ENCODE results near the gene HOXA6. TPM values are rescaled to one million over a fixed set of nuclear protein-coding genes. Genes with fewer than 3 reads are reported as not detected.

The HOXA6 gene
- total and polyA plus RNA-seq, 2 donors (not counting 3 experiments of a cell fraction or from before 2014, with no cell fraction given), result 10.0 to 20.7 TPM

DNA sequence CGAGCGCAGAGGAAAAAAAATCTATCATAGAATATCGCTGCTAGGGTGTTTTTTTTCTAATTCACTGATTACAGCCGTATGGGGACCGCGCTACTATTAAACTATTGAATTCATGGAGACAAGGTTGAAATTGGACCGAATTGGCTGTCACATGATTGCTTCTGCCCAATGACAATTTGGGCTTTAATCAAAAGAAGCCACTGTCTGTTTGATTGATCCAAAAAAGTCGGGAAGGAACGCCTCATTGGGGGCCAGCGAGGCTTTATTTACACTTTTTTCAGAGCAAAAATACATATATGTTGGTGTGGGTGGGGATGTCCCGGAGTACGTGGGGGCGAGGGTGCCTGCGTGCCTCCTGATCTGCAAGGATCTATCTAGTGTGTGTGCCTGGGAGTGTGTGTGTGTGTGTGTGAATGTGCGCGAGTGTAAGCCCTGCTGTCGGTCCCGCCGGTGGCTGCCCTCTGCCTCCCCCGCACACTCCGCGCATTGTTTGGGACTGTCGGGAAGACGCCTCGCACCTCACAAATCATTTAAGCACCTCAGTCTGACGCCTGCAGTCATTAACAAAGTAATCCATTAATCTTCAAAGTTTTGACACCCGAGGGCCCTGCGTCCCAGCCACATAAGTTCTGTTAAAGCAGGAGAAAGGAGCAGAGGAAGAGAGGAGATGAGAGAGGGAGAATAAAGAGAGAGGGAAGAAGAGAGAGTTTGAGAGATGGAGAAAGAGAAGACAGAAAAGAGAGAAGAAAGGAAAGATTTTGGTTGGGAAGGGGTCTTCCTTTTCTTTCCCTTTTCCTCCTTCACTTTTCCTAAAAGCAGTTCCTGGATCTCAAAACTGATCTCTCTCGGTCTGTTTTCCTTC, 44.8 kb downstream of the HOXA6 start, which contains the start of gene HOXA2:
TSS of gene HOXA2 (minus strand) at position 103 of the 862 bp plus-strand sequence. CDS start 183 bp downstream, outside the sequence.
- Histone ChIP-seq H3K4me2 (ENCODE audit: insufficient read depth, low read length) (peak within 1 kb of the TSS; percentile 74), H3K4me1 (ENCODE audit: control insufficient read depth, extremely low read depth, insufficient read depth, low read length) (peaks cover 90% of the 10 kb centered on the region), H4K20me1 (replicated peaks; ENCODE audit: control insufficient read depth, extremely low read depth, insufficient read depth, low read length) (no peaks in the 10 kb centered on the region), H3K36me3 (ENCODE audit: control insufficient read depth in 2 of 2, extremely low read depth in 1 of 2, insufficient read depth in 2 of 2, low read length in 2 of 2) (peaks cover 0 to 3% of the 10 kb centered on the region in 2 experiments), H3K27ac (ENCODE audit: insufficient read depth, low read depth, low read length) (peak within 1 kb of the TSS; percentile 93), H3K9me1 (replicated peaks; ENCODE audit: control insufficient read depth, extremely low read depth, insufficient read depth, low read length) (no peaks in the 10 kb centered on the region), H3K9ac (replicated peaks; ENCODE audit: extremely low read depth, insufficient read depth, low read length) (peak within 1 kb of the TSS; percentile 71), H3K9me3 (replicated peaks; ENCODE audit: control insufficient read depth, insufficient read depth, low read length) (no peaks in the 10 kb centered on the region), H2AFZ (ENCODE audit: low read depth, low read length) (peak within 1 kb of the TSS; percentile 6), H3K4me3 (replicated peaks in 1 of 3; ENCODE audit: insufficient read depth in 1 of 3, low read depth in 1 of 3, low read length in 3 of 3) (peak within 1 kb of the TSS; percentile 35 to 92 (median 45)), H3K79me2 (ENCODE audit: control insufficient read depth, insufficient read depth, low read length) (peaks cover 89% of the 10 kb centered on the region), H3K27me3 (ENCODE audit: control insufficient read depth in 2 of 2, insufficient read depth in 2 of 2, low read length in 2 of 2) (no peaks in the 10 kb centered on the region)
- CTCF ChIA-PET, result no interaction called here
- peak; percentile 66 for FAIRE-seq
- DNase-seq (ENCODE audit: low read depth, low spot score), result peak; percentile 86
- BruUV-seq (replicated peaks), result no TSS peak
- dilution Hi-C loops (cut with MboI; ENCODE audit: extremely low pct_ligation_motif_present, low sequenced_read_pairs), result no loop called here
- intact Hi-C loops (cut with micrococcal nuclease), result loop anchor here (2.0 to 5.0 kb wide), 2 partner anchors 62 to 731 kb away; partner anchors contain the start of gene HOXA9
- POLR2A ChIA-PET, result no interaction called here
- TF ChIP-seq FOS (IDR thresholded peaks at IDR 0.05; ENCODE audit: borderline replicate concordance, insufficient read depth, low read length) (no peak), MAX (IDR thresholded peaks at IDR 0.05; ENCODE audit: insufficient read depth, insufficient read length) (no peak), POLR2A (IDR thresholded peaks at IDR 0.05; ENCODE audit: low read depth, low read length) (no peak), JUN (IDR thresholded peaks at IDR 0.05; ENCODE audit: borderline replicate concordance, insufficient read depth, insufficient read length, low read depth) (no peak), EZH2 (IDR thresholded peaks at IDR 0.05; ENCODE audit: borderline replicate concordance, low read depth, low read length, severe bottlenecking) (no peak), MYC (IDR thresholded peaks at IDR 0.05; ENCODE audit: low read depth, low read length) (no peak), POLR2AphosphoS5 (IDR thresholded peaks at IDR 0.05; ENCODE audit: insufficient read depth, low read depth, low read length) (no peak), GATA2 (IDR thresholded peaks at IDR 0.05; ENCODE audit: insufficient read depth, insufficient read length, low read depth, low read length) (no peak)
- TF ChIP-seq, protein P1, sequence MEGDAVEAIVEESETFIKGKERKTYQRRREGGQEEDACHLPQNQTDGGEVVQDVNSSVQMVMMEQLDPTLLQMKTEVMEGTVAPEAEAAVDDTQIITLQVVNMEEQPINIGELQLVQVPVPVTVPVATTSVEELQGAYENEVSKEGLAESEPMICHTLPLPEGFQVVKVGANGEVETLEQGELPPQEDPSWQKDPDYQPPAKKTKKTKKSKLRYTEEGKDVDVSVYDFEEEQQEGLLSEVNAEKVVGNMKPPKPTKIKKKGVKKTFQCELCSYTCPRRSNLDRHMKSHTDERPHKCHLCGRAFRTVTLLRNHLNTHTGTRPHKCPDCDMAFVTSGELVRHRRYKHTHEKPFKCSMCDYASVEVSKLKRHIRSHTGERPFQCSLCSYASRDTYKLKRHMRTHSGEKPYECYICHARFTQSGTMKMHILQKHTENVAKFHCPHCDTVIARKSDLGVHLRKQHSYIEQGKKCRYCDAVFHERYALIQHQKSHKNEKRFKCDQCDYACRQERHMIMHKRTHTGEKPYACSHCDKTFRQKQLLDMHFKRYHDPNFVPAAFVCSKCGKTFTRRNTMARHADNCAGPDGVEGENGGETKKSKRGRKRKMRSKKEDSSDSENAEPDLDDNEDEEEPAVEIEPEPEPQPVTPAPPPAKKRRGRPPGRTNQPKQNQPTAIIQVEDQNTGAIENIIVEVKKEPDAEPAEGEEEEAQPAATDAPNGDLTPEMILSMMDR (IDR thresholded peaks at IDR 0.05; ENCODE audit: extremely low read depth in 1 of 2, insufficient read depth in 1 of 2, low read depth in 1 of 2, low read length in 2 of 2), result no peak

All from endothelial cell of umbilical vein (primary cell).